ENCODE data around the gene UNC5C. TPM values are rescaled to one million over a fixed set of nuclear protein-coding genes. Genes with fewer than 3 reads are reported as not detected.

Gene UNC5C
- total RNA-seq, 1 donor from 2014 or later = 15.5 TPM

- no peak overlapping the region for H3K27ac Mint-ChIP-seq (ENCODE audit: unreplicated experiment)
- no peak for TF ChIP-seq CTCF (IDR thresholded peaks at IDR 0.05)
- no peak overlapping the region for H3K4me3 Mint-ChIP-seq (ENCODE audit: unreplicated experiment)
- peaks cover 4% of the 10 kb centered on the region for H3K9me3 Mint-ChIP-seq (ENCODE audit: low read depth)
- no peaks in the 10 kb centered on the region for H3K4me1 Mint-ChIP-seq (ENCODE audit: low read depth)
- H3K27me3 Mint-ChIP-seq (ENCODE audit: low read depth) = no peaks in the 10 kb centered on the region
- DNase-seq (ENCODE audit: low spot score) = no peak
- no peaks in the 10 kb centered on the region for H3K36me3 Mint-ChIP-seq (ENCODE audit: low read depth)
Observed at GRCh38 chr4:95472534-95472933, 76.2 kb downstream of the UNC5C start.

GRCh38 chr4:95470622-95471021 lies 78.2 kb downstream of the UNC5C start:
- Mint-ChIP-seq H3K36me3 (ENCODE audit: low read depth) (no peaks in the 10 kb centered on the region), H3K4me3 (ENCODE audit: unreplicated experiment) (no peak overlapping the region), H3K27me3 (ENCODE audit: low read depth) (no peaks in the 10 kb centered on the region), H3K9me3 (ENCODE audit: low read depth) (peaks cover 4% of the 10 kb centered on the region), H3K4me1 (ENCODE audit: low read depth) (no peaks in the 10 kb centered on the region), H3K27ac (ENCODE audit: unreplicated experiment) (no peak overlapping the region)
- no peak for DNase-seq (ENCODE audit: low spot score)
- no peak for TF ChIP-seq CTCF (IDR thresholded peaks at IDR 0.05)

- no peaks in the 10 kb centered on the region for H3K36me3 Mint-ChIP-seq (ENCODE audit: low read depth)
- H3K4me1 Mint-ChIP-seq (ENCODE audit: low read depth) = peaks cover 8% of the 10 kb centered on the region
- peaks cover 4% of the 10 kb centered on the region for H3K9me3 Mint-ChIP-seq (ENCODE audit: low read depth)
- no peak overlapping the region for H3K4me3 Mint-ChIP-seq (ENCODE audit: unreplicated experiment)
- TF ChIP-seq CTCF (IDR thresholded peaks at IDR 0.05) = no peak
- H3K27ac Mint-ChIP-seq (ENCODE audit: unreplicated experiment) = no peak overlapping the region
- no peak for DNase-seq (ENCODE audit: low spot score)
- no peaks in the 10 kb centered on the region for H3K27me3 Mint-ChIP-seq (ENCODE audit: low read depth)
Observed at GRCh38 chr4:95469617-95470016, 79.2 kb downstream of the UNC5C start.

- H3K27me3 Mint-ChIP-seq (ENCODE audit: low read depth) = no peaks in the 10 kb centered on the region
- peaks cover 9% of the 10 kb centered on the region for H3K4me1 Mint-ChIP-seq (ENCODE audit: low read depth)
- H3K36me3 Mint-ChIP-seq (ENCODE audit: low read depth) = no peaks in the 10 kb centered on the region
- no peak for DNase-seq (ENCODE audit: low spot score)
- no peak for TF ChIP-seq CTCF (IDR thresholded peaks at IDR 0.05)
- no peak overlapping the region for H3K27ac Mint-ChIP-seq (ENCODE audit: unreplicated experiment)
- H3K9me3 Mint-ChIP-seq (ENCODE audit: low read depth) = peaks cover 4% of the 10 kb centered on the region
- H3K4me3 Mint-ChIP-seq (ENCODE audit: unreplicated experiment) = no peak overlapping the region
Observed at GRCh38 chr4:95466791-95467190, 82.0 kb downstream of the UNC5C start.

- H3K4me3 Mint-ChIP-seq (ENCODE audit: unreplicated experiment) = no peak overlapping the region
- TF ChIP-seq CTCF (IDR thresholded peaks at IDR 0.05) = no peak
- peaks cover 9% of the 10 kb centered on the region for H3K4me1 Mint-ChIP-seq (ENCODE audit: low read depth)
- no peaks in the 10 kb centered on the region for H3K27me3 Mint-ChIP-seq (ENCODE audit: low read depth)
- H3K27ac Mint-ChIP-seq (ENCODE audit: unreplicated experiment) = no peak overlapping the region
- peaks cover 4% of the 10 kb centered on the region for H3K9me3 Mint-ChIP-seq (ENCODE audit: low read depth)
- no peak for DNase-seq (ENCODE audit: low spot score)
- H3K36me3 Mint-ChIP-seq (ENCODE audit: low read depth) = no peaks in the 10 kb centered on the region
Observed at GRCh38 chr4:95465010-95465409, 83.8 kb downstream of the UNC5C start.
